ENCODE results near the gene FOSB.

FOSB gene

GRCh38 chr19:45502111-45502510 is 34.3 kb downstream of the FOSB start:
- H3K4me1 Mint-ChIP-seq: peaks cover 24% of the 10 kb centered on the region
- no peak for TF ChIP-seq CTCF (IDR thresholded peaks at IDR 0.05; ENCODE audit: unreplicated experiment in 3 of 3)
- H3K27ac Mint-ChIP-seq: no peak overlapping the region
- H3K36me3 Mint-ChIP-seq (ENCODE audit: low read depth): no peaks in the 10 kb centered on the region
- H3K9me3 Mint-ChIP-seq: no peaks in the 10 kb centered on the region
- peaks cover 56% of the 10 kb centered on the region for H3K27me3 Mint-ChIP-seq (ENCODE audit: low read depth)
- peak overlapping the region in 1 of 3 experiments; percentile 27 for H3K4me3 Mint-ChIP-seq

- Mint-ChIP-seq H3K36me3 (ENCODE audit: low read depth) (no peaks in the 10 kb centered on the region), H3K9me3 (no peaks in the 10 kb centered on the region), H3K27me3 (ENCODE audit: low read depth) (peaks cover 39% of the 10 kb centered on the region), H3K4me3 (peak overlapping the region in 2 of 3 experiments; percentile 2 to 26), H3K4me1 (peaks cover 17% of the 10 kb centered on the region), H3K27ac (no peak overlapping the region)
- no peak for TF ChIP-seq CTCF (IDR thresholded peaks at IDR 0.05; ENCODE audit: unreplicated experiment in 3 of 3)
These were observed 36.1 kb downstream of the FOSB start for GRCh38 chr19:45503909-45504308.

- Mint-ChIP-seq H3K9me3 (no peaks in the 10 kb centered on the region), H3K36me3 (ENCODE audit: low read depth) (no peaks in the 10 kb centered on the region), H3K4me3 (peak overlapping the region; percentile 79 to 97 (median 83)), H3K4me1 (peaks cover 20% of the 10 kb centered on the region), H3K27ac (peak overlapping the region in 2 of 3 experiments; percentile 27 to 66), H3K27me3 (ENCODE audit: low read depth) (peaks cover 25% of the 10 kb centered on the region)
- no peak for TF ChIP-seq CTCF (IDR thresholded peaks at IDR 0.05; ENCODE audit: unreplicated experiment in 3 of 3)
These were observed 37.6 kb downstream of the FOSB start for GRCh38 chr19:45505151-45505995.

- peak overlapping the region in 1 of 3 experiments; percentile 66 for H3K27ac Mint-ChIP-seq
- H3K4me1 Mint-ChIP-seq: peaks cover 19% of the 10 kb centered on the region
- no peak for TF ChIP-seq CTCF (IDR thresholded peaks at IDR 0.05; ENCODE audit: unreplicated experiment in 3 of 3)
These were observed 38.1 kb downstream of the FOSB start for GRCh38 chr19:45505996-45506245.

GRCh38 chr19:45506246-45506988 is 38.6 kb downstream of the FOSB start:
- TF ChIP-seq CTCF (IDR thresholded peaks at IDR 0.05; ENCODE audit: unreplicated experiment in 3 of 3): peak; percentile 19 to 42 (median 30)
- Mint-ChIP-seq H3K4me3 (peak overlapping the region; percentile 97 to 100 (median 97)), H3K4me1 (peaks cover 15% of the 10 kb centered on the region), H3K9me3 (no peaks in the 10 kb centered on the region), H3K27me3 (ENCODE audit: low read depth) (peaks cover 15% of the 10 kb centered on the region), H3K36me3 (ENCODE audit: low read depth) (no peaks in the 10 kb centered on the region), H3K27ac (peak overlapping the region in 2 of 3 experiments; percentile 86 to 97)

More at GRCh38 chr19:45505996-45506245, 38.1 kb downstream of the FOSB start:
- H3K9me3 Mint-ChIP-seq: no peaks in the 10 kb centered on the region
- H3K4me3 Mint-ChIP-seq: peak overlapping the region; percentile 79 to 97 (median 83)
- H3K27me3 Mint-ChIP-seq (ENCODE audit: low read depth): peaks cover 20% of the 10 kb centered on the region
- no peaks in the 10 kb centered on the region for H3K36me3 Mint-ChIP-seq (ENCODE audit: low read depth)
